Measurements from ENCODE around the gene CHD9NB. TPM values are rescaled to one million over a fixed set of nuclear protein-coding genes. Genes with fewer than 3 reads are reported as not detected.
"Not testable (repeated sequence)": the region's sequence is repeated elsewhere in the genome, so short reads cannot be mapped to it uniquely, and the experiment has no call there.

Gene CHD9NB
- total RNA-seq, 4 donors from 2014 or later: 0.48 to 5.5 (median 0.86) TPM

GRCh38 chr16:53078247-53078646, 25.6 kb upstream of the CHD9NB start:
- ATAC-seq (ENCODE audit: low FRiP score) (no peak), DNase-seq (ENCODE audit: low spot score) (no peak)
- no peak for TF ChIP-seq CTCF (IDR thresholded peaks at IDR 0.05)

GRCh38 chr16:53075461-53075860, 22.8 kb upstream of the CHD9NB start:
- not testable (repeated sequence) for DNase-seq (ENCODE audit: low spot score)

GRCh38 chr16:53074296-53074695, 21.6 kb upstream of the CHD9NB start:
- not testable (repeated sequence) for DNase-seq (ENCODE audit: low spot score); ATAC-seq (ENCODE audit: low FRiP score)

More at GRCh38 chr16:53075461-53075860, 22.8 kb upstream of the CHD9NB start:
- not testable (repeated sequence) for ATAC-seq (ENCODE audit: low FRiP score)

- ATAC-seq (ENCODE audit: low FRiP score): no peak
- TF ChIP-seq CTCF (IDR thresholded peaks at IDR 0.05): no peak
- DNase-seq (ENCODE audit: low spot score): no peak
Measured at GRCh38 chr16:53073022-53073421, 20.3 kb upstream of the CHD9NB start.

- TF ChIP-seq CTCF (IDR thresholded peaks at IDR 0.05): no peak
- DNase-seq (ENCODE audit: low spot score) (no peak), ATAC-seq (ENCODE audit: low FRiP score) (no peak)
Measured at GRCh38 chr16:53071748-53072301, 19.1 kb upstream of the CHD9NB start.

- TF ChIP-seq CTCF (IDR thresholded peaks at IDR 0.05): no peak
- DNase-seq (ENCODE audit: low spot score) (no peak), ATAC-seq (ENCODE audit: low FRiP score) (no peak)
Measured at GRCh38 chr16:53069772-53070171, 17.1 kb upstream of the CHD9NB start.

- no peak for ATAC-seq (ENCODE audit: low FRiP score)
- TF ChIP-seq CTCF (IDR thresholded peaks at IDR 0.05): no peak
Measured at GRCh38 chr16:53068423-53068833, 15.7 kb upstream of the CHD9NB start.

GRCh38 chr16:53067675-53068074, 15.0 kb upstream of the CHD9NB start:
- no peak for ATAC-seq (ENCODE audit: low FRiP score)
- TF ChIP-seq CTCF (IDR thresholded peaks at IDR 0.05): no peak
- no peak for DNase-seq (ENCODE audit: low spot score)

More at GRCh38 chr16:53068423-53068833, 15.7 kb upstream of the CHD9NB start:
- no peak for DNase-seq (ENCODE audit: low spot score)

Measured in omental fat pad (tissue), 4 donors.